Lung microvascular endothelial cell (primary cell): ENCODE results near the gene PAGE4. TPM values are rescaled to one million over a fixed set of nuclear protein-coding genes. Genes with fewer than 3 reads are reported as not detected.

ENCODE experiments used
- DNase-seq, 2 donors: peaks; one replicate each; pipeline versions ENCODE4 v3.0.0 to v3.0.0-alpha.2; 2010; ENCODE audit warnings: low read depth in 2 of 2
- total RNA-seq: library from RNA; depleted of rRNA; stranded (reverse); fragments of >200 nt; gene quantifications from 2 replicates; pipeline ENCODE4 v1.2.1, GENCODE V29; 2014

PAGE4 gene
- total RNA-seq, 1 donor from 2014 or later, result not detected

DNA sequence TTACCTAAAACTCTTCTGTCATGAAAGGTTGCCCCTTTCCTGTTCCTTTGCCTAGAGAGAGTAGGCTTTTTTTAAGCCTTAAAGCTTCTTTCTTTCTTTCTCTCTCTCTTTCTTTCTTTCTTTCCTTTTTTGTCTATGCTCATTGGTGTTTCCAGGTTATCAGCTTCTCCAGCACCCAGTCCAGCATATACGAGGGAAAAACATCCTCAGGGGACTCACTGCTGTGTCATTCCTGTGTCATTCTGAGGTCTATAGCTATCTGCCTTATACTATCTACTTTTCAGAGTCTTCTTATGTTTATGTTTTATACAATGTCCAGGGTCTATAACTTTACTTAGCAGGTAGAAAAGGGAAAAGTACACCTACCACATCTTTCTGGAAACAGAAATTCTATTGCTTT is 39.6 kb downstream of the PAGE4 start:
- no peak for DNase-seq

DNA sequence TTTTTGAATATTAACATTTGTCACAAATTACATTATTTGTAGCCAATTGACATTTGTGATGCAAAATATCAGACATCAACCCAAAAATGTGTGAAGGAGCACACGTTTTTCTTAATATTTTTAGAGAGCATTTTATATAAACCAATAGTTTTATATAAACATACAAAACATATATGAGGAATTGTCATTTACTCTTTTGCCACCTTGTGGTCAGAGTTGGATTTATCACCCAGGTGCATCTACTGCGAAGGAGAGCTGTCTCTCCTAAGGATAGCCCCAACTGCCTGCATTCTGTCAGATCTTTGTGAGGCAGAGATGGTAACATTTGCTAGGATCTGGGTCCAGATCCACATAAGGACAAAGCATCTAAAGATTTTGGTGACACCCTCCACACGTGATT is 47.6 kb downstream of the PAGE4 start:
- DNase-seq, result peak; percentile 34 to 66

DNA sequence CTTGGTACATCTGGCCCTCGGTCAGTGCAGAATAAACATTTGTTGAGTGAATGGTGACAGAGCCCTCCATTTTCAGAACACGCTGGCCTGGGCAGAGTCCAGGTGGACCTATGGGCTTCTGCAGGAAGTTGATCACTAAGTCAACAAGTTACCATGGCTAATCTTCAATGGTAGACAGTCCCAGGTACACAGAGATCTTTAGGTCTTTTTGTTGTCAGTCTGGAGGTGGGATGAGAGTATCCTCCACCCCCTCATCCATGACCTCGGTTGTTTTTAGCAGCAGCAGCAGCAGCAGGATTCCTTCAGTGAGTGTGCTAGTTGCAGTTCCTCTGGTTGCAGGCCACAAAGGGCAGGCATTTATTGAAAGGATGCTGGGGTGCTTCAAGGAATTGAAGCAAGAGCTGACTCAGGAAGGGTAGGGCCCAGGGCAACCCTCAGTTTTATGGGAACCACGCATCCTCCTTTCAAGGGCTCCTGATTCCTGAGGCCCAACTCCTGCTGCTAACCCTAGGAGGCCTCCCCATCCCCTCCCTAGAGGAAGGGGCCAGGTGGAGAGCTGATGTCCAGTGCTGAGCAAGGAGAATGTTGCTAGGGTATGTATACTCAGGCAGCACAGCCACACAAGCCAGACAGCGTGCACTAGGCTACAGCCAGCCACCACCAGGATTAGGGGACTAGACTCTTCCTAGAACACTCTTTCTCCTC is 48.4 kb downstream of the PAGE4 start:
- peak in 1 of 2 donors; percentile 5 for DNase-seq

DNA sequence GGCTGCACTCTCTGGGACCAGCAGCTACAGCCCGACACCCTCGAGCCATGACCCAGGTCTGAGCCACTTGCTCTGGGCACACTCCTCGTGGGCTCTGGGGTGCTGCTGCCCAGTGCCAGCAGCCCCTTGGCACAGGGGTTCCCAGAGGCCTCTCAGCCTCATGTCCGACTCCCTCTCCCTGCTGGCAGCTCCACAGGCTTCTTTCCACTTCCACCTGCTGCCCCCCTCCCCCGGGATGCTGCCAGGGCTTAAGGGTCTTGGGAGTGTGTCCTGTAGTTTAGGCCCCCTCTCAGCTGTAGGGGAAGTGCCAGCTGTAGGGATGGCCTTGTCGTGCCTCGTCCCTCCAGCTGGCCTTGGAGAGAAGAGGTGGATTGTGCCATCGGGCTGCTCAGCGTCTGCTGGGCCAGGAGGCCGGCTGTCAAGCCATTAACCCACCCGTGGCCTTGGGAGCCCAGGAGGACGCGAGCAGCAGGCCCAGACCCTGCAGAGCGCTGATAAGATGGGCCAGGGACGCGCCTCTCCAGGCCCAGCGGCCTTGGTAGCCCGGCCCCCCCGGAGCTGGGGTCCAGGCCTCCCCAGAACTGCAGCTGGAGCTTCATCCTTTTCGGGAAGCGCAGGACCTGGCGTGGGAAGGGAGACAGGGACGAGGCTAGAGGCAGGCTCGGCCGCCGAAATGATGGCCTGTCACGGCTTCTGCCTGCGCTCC is 49.2 kb downstream of the PAGE4 start:
- DNase-seq, result no peak

DNA sequence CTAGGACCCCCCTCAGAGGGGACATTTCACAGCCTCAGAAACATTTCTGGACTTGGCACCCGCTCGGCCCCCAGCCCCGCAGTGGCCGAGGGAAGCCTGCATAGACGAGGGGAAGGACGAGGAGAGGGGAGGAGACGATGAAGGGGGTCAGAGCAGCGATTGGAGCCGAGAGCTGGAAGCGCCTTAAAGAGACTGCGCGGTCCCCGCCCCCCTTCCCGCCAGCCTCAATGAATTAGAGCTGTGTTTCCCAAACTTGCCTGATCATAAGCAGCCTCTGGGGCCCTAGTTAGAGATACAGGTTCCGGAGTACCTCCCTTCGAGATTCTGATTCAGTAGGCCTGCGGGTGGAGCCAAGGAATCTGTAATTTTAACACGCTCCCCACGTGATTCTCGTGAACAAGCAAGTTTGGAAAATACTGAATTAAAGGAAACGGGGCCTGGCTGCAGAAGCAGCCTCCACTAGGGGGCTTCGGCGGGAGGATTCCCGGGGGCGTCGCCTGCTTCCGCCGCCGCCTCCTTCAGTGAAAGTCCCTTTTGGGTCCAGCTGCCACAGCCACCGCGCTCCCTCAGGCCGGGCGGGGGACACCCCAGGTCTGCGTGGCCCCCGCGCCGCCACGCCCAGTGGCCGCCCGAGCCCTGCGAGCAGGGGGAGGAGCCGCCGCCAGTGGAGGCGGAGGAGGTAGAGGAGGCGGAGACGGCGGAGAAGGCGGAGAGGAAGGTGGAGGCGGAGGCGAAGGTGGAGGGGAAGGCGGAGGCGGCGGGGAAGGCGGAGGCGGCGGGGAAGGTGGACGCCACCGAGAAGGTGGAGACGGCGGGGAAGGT is 49.9 kb downstream of the PAGE4 start, which contains the start of gene USP27X:
TSS of gene USP27X (plus strand) at position 651 of the 822 bp plus-strand sequence. CDS start 824 bp downstream, outside the sequence.
- peak; percentile 38 to 72 for DNase-seq

DNA sequence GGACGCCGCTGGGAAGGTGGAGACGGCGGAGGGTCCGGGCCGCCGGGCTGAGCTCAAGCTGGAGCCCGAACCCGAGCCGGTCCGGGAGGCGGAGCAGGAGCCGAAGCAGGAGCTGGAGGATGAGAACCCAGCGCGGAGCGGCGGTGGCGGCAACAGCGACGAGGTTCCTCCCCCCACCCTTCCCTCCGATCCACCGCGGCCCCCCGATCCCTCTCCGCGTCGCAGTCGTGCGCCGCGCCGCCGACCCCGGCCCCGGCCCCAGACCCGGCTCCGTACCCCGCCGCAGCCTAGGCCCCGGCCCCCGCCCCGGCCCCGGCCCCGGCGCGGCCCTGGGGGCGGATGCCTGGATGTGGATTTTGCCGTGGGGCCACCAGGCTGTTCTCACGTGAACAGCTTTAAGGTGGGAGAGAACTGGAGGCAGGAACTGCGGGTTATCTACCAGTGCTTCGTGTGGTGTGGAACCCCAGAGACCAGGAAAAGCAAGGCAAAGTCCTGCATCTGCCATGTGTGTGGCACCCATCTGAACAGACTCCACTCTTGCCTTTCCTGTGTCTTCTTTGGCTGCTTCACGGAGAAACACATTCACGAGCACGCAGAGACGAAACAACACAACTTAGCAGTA is 50.7 kb downstream of the PAGE4 start:
- DNase-seq, result peak; percentile 0 to 13

DNA sequence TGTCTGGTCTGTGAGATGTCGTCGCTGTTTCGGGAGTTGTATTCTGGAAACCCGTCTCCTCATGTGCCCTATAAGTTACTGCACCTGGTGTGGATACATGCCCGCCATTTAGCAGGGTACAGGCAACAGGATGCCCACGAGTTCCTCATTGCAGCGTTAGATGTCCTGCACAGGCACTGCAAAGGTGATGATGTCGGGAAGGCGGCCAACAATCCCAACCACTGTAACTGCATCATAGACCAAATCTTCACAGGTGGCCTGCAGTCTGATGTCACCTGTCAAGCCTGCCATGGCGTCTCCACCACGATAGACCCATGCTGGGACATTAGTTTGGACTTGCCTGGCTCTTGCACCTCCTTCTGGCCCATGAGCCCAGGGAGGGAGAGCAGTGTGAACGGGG is 51.6 kb downstream of the PAGE4 start:
- no peak for DNase-seq

Other genes with a start within 250 kb of the PAGE4 start
- not detected in 2 replicates for gene GAGE12H, start 249.4 kb upstream of the PAGE4 start, total RNA-seq
- gene GAGE2A, start 239.8 kb upstream of the PAGE4 start, total RNA-seq, result not detected in 2 replicates
- gene GAGE1, start 230.3 kb upstream of the PAGE4 start, total RNA-seq, result not detected in 2 replicates
- gene PAGE1, start 133.3 kb upstream of the PAGE4 start, total RNA-seq, result not detected in 2 replicates
- gene USP27X, start 50.2 kb downstream of the PAGE4 start, total RNA-seq, result 2.2 and 2.6 TPM in 2 replicates
- gene CLCN5, start 93.3 kb downstream of the PAGE4 start, total RNA-seq, result 4.6 and 6.3 TPM in 2 replicates